C4-2B (cell line): ENCODE measurements around the gene SPIN2B.
"Not testable (repeated sequence)": the region's sequence is repeated elsewhere in the genome, so short reads cannot be mapped to it uniquely, and the experiment has no call there.

Experiments
- CTCF ChIP-seq: fragments of 450-650 bp; conservative IDR thresholded peaks from 2 replicates; pipeline ENCODE4 v1.5.1; 2017; ENCODE audit warnings: mild to moderate bottlenecking
- ZFX ChIP-seq: fragments of 450-650 bp; IDR thresholded peaks from 2 replicates; pipeline ENCODE4 v1.6.1; 2017

GRCh38 chrX:57102918-57103317 is 18.4 kb downstream of the SPIN2B start:
- TF ChIP-seq CTCF, ZFX: not testable (repeated sequence)
